Measurements from ENCODE around the gene GTF2E1. TPM values are rescaled to one million over a fixed set of nuclear protein-coding genes. Genes with fewer than 3 reads are reported as not detected.

Gene GTF2E1
- total and polyA plus RNA-seq, 9 of the 15 experiments (the other 6 are each of a cell fraction or from before 2014, with no cell fraction given), result 12.9 to 23.5 (median 15.4) TPM

DNA sequence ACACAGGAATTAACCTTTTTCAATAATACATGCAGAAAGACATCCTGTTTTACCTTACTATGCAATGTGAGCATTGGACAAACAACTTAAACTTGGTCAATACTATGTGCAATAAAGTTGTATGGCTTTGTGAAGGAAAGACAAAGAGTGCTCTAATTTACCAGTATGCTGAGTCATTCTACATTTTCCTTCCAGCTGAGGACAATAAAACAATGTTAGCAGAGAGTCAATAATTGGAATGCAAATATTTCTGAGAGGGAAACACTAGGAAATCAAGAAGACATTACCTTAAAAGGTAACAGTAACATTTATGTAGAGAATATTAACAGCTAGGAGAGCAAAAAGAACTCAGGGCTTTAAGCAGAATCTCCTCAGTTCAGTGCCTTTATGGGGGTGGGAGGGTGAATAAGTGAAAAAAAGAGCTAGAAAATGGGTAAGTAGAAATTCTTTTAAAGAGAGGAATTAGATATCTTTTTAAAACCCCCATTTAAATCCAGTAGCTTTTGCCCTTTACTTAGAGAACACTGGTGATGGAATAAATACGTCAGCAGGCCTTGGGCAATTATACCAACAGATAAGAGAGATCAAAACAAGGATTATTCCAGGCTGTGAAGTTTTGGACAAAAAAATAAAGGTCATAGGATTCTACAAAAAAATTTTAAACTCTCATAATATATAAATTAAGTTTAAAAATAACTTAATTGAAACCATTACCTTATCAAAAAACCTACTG lies 48.9 kb upstream of the GTF2E1 start (continued):
- TF ChIP-seq, protein P1, sequence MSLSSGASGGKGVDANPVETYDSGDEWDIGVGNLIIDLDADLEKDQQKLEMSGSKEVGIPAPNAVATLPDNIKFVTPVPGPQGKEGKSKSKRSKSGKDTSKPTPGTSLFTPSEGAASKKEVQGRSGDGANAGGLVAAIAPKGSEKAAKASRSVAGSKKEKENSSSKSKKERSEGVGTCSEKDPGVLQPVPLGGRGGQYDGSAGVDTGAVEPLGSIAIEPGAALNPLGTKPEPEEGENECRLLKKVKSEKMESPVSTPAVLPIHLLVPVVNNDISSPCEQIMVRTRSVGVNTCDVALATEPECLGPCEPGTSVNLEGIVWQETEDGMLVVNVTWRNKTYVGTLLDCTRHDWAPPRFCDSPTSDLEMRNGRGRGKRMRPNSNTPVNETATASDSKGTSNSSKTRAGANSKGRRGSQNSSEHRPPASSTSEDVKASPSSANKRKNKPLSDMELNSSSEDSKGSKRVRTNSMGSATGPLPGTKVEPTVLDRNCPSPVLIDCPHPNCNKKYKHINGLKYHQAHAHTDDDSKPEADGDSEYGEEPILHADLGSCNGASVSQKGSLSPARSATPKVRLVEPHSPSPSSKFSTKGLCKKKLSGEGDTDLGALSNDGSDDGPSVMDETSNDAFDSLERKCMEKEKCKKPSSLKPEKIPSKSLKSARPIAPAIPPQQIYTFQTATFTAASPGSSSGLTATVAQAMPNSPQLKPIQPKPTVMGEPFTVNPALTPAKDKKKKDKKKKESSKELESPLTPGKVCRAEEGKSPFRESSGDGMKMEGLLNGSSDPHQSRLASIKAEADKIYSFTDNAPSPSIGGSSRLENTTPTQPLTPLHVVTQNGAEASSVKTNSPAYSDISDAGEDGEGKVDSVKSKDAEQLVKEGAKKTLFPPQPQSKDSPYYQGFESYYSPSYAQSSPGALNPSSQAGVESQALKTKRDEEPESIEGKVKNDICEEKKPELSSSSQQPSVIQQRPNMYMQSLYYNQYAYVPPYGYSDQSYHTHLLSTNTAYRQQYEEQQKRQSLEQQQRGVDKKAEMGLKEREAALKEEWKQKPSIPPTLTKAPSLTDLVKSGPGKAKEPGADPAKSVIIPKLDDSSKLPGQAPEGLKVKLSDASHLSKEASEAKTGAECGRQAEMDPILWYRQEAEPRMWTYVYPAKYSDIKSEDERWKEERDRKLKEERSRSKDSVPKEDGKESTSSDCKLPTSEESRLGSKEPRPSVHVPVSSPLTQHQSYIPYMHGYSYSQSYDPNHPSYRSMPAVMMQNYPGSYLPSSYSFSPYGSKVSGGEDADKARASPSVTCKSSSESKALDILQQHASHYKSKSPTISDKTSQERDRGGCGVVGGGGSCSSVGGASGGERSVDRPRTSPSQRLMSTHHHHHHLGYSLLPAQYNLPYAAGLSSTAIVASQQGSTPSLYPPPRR (CRISPR knock-in tag; IDR thresholded peaks at IDR 0.05; ENCODE audit: borderline replicate concordance), result no peak

DNA sequence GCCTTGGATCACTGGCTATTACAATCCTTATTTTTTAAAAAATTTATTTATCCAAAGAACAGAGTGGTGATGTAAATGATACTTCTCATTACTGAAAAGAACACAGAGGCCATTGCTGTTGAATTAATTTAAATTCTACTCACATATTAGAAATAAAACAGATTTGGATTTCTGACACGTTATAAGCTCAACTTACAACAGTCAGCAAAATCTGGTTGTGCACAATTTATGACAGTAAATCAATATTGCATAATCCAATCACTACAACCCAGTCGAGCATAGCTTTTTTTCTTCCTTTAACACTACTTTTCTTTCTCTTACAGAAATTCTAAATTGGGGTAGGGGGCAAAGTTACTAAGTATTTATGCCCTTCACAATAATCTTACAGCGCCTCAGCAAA lies 43.2 kb upstream of the GTF2E1 start:
- H3K27me3 ChIP-seq (ENCODE audit: control insufficient read depth in 2 of 2, insufficient read depth in 2 of 2, low read length in 2 of 2), result no peaks in the 10 kb centered on the region
- H3K4me1 ChIP-seq (replicated peaks in 1 of 2; ENCODE audit: control insufficient read depth in 2 of 2, insufficient read depth in 2 of 2, low read length in 2 of 2), result no peaks in the 10 kb centered on the region
- FAIRE-seq (no peak), ATAC-seq (no peak), DNase-seq (ENCODE audit: extremely low read depth in 1 of 4, low spot score in 3 of 4) (no peak)
- ChIA-PET CTCF (ENCODE audit: low intra/inter-chr PET ratio) (no interaction called here), POLR2A (no interaction called here)
- no peaks in the 10 kb centered on the region for H3K79me2 ChIP-seq (ENCODE audit: control insufficient read depth, insufficient read depth, low read length)
- H3K9me3 ChIP-seq (replicated peaks; ENCODE audit: control insufficient read depth, insufficient read depth, low read depth, low read length), result no peaks in the 10 kb centered on the region
- 43% methylated on average over 3 of the region's 3 CpGs for WGBS (ENCODE audit: insufficient coverage, low coverage, missing lambda C conversion rate)
- no peaks in the 10 kb centered on the region for H3K36me3 ChIP-seq (ENCODE audit: control insufficient read depth, insufficient read depth, low read length)
- no peak overlapping the region for H3K27ac ChIP-seq (ENCODE audit: extremely low read depth, low read depth, low read length)
- no peaks in the 10 kb centered on the region for H4K20me1 ChIP-seq (replicated peaks; ENCODE audit: control insufficient read depth, insufficient read depth, low read length)
- intact Hi-C loops (cut with micrococcal nuclease), result no loop called here
- H3K4me3 ChIP-seq, result no peak overlapping the region
- in situ Hi-C loops (cut with MboI), result no loop called here
- no peaks in the 10 kb centered on the region for H3K9me1 ChIP-seq (ENCODE audit: control insufficient read depth, insufficient read depth, low read length)
- BruUV-seq (replicated peaks), result no TSS peak
- no peak overlapping the region for H3K9ac ChIP-seq (ENCODE audit: insufficient read depth in 1 of 2, low read depth in 2 of 2, low read length in 2 of 2)
- H2AFZ ChIP-seq (ENCODE audit: low read depth, low read length), result no peak overlapping the region
- H3K4me2 ChIP-seq (ENCODE audit: insufficient read depth, low read length), result no peak overlapping the region
- TF ChIP-seq CCAR2 (IDR thresholded peaks at IDR 0.05; ENCODE audit: low read depth, low read length), result no peak
- 0 out of 2 replicates have a peak, but pooled peaks have one; percentile 11 for TF ChIP-seq C11orf30 (IDR thresholded peaks at IDR 0.05; ENCODE audit: low read depth)
- TF ChIP-seq NONO (IDR thresholded peaks at IDR 0.05; ENCODE audit: low read depth in 2 of 2, low read length in 1 of 2), result no peak
- TF ChIP-seq, protein P2, sequence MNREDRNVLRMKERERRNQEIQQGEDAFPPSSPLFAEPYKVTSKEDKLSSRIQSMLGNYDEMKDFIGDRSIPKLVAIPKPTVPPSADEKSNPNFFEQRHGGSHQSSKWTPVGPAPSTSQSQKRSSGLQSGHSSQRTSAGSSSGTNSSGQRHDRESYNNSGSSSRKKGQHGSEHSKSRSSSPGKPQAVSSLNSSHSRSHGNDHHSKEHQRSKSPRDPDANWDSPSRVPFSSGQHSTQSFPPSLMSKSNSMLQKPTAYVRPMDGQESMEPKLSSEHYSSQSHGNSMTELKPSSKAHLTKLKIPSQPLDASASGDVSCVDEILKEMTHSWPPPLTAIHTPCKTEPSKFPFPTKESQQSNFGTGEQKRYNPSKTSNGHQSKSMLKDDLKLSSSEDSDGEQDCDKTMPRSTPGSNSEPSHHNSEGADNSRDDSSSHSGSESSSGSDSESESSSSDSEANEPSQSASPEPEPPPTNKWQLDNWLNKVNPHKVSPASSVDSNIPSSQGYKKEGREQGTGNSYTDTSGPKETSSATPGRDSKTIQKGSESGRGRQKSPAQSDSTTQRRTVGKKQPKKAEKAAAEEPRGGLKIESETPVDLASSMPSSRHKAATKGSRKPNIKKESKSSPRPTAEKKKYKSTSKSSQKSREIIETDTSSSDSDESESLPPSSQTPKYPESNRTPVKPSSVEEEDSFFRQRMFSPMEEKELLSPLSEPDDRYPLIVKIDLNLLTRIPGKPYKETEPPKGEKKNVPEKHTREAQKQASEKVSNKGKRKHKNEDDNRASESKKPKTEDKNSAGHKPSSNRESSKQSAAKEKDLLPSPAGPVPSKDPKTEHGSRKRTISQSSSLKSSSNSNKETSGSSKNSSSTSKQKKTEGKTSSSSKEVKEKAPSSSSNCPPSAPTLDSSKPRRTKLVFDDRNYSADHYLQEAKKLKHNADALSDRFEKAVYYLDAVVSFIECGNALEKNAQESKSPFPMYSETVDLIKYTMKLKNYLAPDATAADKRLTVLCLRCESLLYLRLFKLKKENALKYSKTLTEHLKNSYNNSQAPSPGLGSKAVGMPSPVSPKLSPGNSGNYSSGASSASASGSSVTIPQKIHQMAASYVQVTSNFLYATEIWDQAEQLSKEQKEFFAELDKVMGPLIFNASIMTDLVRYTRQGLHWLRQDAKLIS (CRISPR knock-in tag; IDR thresholded peaks at IDR 0.05), result no peak
- no peak for TF ChIP-seq ARHGAP35 (IDR thresholded peaks at IDR 0.05; ENCODE audit: partially characterized antibody)
- TF ChIP-seq POLR2B (IDR thresholded peaks at IDR 0.05; ENCODE audit: low read depth, partially characterized antibody), result no peak
- TF ChIP-seq CBX1 (IDR thresholded peaks at IDR 0.05; ENCODE audit: low read depth), result no peak
- TF ChIP-seq KLF16 (IDR thresholded peaks at IDR 0.05), result no peak
- TF ChIP-seq ZNF316 (IDR thresholded peaks at IDR 0.05), result peak; percentile 51
